HG02870 (cell line): ENCODE results near the gene ZNF488.
"Not testable (repeated sequence)": the region's sequence is repeated elsewhere in the genome, so short reads cannot be mapped to it uniquely, and the experiment has no call there.

Experiments
- ATAC-seq: cut with Tn5 transposase; IDR thresholded peaks from one replicate; pipeline ENCODE4 v1.9.1; 2021; ENCODE audit warnings: mild to moderate bottlenecking, moderate library complexity; ENCODE audit not compliant: unreplicated experiment

ZNF488 gene

GRCh38 chr10:47410271-47410670, 26.2 kb upstream of the ZNF488 start:
- ATAC-seq: no peak

- ATAC-seq: no peak
Measured at GRCh38 chr10:47409866-47410256, 25.8 kb upstream of the ZNF488 start.

GRCh38 chr10:47409171-47409865, 25.2 kb upstream of the ZNF488 start:
- no peak for ATAC-seq

- ATAC-seq: no peak
Measured at GRCh38 chr10:47408606-47409005, 24.5 kb upstream of the ZNF488 start.

GRCh38 chr10:47406870-47407691, 23.0 kb upstream of the ZNF488 start:
- ATAC-seq: no peak

- ATAC-seq: no peak
Measured at GRCh38 chr10:47406548-47406869, 22.4 kb upstream of the ZNF488 start.

- no peak for ATAC-seq
Measured at GRCh38 chr10:47405857-47406547, 21.9 kb upstream of the ZNF488 start.

- ATAC-seq: no peak
Measured at GRCh38 chr10:47404937-47405336, 20.8 kb upstream of the ZNF488 start.

GRCh38 chr10:47404446-47404845, 20.4 kb upstream of the ZNF488 start:
- no peak for ATAC-seq

GRCh38 chr10:47403446-47404318, 19.6 kb upstream of the ZNF488 start:
- ATAC-seq: no peak

- no peak for ATAC-seq
Measured at GRCh38 chr10:47402641-47403301, 18.7 kb upstream of the ZNF488 start.

- ATAC-seq: no peak
Measured at GRCh38 chr10:47401874-47402640, 18.0 kb upstream of the ZNF488 start.

GRCh38 chr10:47401210-47401609, 17.1 kb upstream of the ZNF488 start:
- ATAC-seq: no peak

- no peak for ATAC-seq
Measured at GRCh38 chr10:47400786-47401185, 16.7 kb upstream of the ZNF488 start.

- ATAC-seq: no peak
Measured at GRCh38 chr10:47400251-47400650, 16.2 kb upstream of the ZNF488 start.

- ATAC-seq: no peak
Measured at GRCh38 chr10:47397256-47397655, 13.2 kb upstream of the ZNF488 start.

GRCh38 chr10:47396311-47396717, 12.2 kb upstream of the ZNF488 start:
- no peak for ATAC-seq

GRCh38 chr10:47389619-47390018, 5.5 kb upstream of the ZNF488 start:
- ATAC-seq: no peak

- ATAC-seq: no peak
Measured at GRCh38 chr10:47388879-47389278, 4.8 kb upstream of the ZNF488 start.

GRCh38 chr10:47386104-47386503, 2.0 kb upstream of the ZNF488 start:
- not testable (repeated sequence) for ATAC-seq
